ENCODE results near the gene MGAT1.
A peak's percentile ranks its signal among the peaks of the same experiment; 100 is the strongest.

- TF ChIP-seq ZNF416 (CRISPR knock-in tag; IDR thresholded peaks at IDR 0.05) (no peak), HMGXB4 (CRISPR knock-in tag; IDR thresholded peaks at IDR 0.05) (no peak), CTCF (IDR thresholded peaks at IDR 0.05) (no peak), GTF2I (CRISPR knock-in tag; conservative IDR thresholded peaks at IDR 0.05) (no peak), CREB1 (CRISPR knock-in tag; IDR thresholded peaks at IDR 0.05) (no peak), MLX (CRISPR knock-in tag; IDR thresholded peaks at IDR 0.05) (no peak), IRF1 (CRISPR knock-in tag; IDR thresholded peaks at IDR 0.05) (no peak), ESRRA (CRISPR knock-in tag; IDR thresholded peaks at IDR 0.05; ENCODE audit: borderline replicate concordance) (no peak), MAX (CRISPR knock-in tag; IDR thresholded peaks at IDR 0.05) (no peak), SP1 (CRISPR knock-in tag; conservative IDR thresholded peaks at IDR 0.05) (0 out of 2 replicates have a peak, but pooled peaks have one; percentile 22), ARID4B (CRISPR knock-in tag; IDR thresholded peaks at IDR 0.05; ENCODE audit: borderline replicate concordance) (no peak), JUN (CRISPR knock-in tag; IDR thresholded peaks at IDR 0.05) (no peak)
Observed at GRCh38 chr5:180816608-180817534, 14.3 kb upstream of the MGAT1 start.
